ENCODE data around the gene UGT1A5.

Gene UGT1A5

DNA sequence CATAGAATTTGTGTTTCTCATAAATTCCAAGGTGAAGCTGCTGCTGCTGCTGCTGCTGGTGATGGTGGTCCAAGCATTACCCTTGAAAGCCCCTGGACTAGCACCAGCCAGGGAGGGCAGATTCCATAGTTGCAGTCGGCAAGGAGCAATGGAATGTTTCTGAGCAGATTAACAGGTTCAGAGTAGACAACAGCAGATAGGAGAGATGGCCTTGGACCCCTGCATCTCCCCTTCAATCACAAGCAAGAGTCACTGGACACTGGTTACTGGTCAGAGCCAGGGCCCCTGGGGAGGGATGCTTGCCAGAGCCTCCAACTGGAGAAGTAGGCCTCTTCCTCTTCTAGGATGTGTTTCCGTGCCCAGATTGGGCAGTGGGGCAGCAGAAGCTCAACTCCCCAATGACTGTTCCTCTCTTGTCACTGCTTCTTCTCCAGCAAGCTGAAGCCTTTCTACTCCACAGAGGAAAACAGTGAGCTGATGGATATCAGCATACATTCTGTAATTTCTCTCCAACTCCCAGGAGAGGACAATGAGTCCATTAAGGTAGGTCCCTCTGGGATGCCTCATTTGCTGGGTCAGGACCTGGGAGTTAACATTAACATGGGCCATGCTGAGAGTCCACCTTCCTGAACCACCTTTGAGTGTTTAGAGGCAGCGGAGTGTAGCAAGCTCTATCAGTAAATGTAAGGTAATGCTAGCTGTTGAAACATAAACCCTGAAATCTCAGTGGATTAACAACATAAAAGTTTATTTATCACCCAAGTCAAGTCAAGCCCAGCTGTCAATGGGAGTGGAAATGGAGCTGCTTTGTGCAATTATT lies 100.7 kb downstream of the UGT1A5 start:
- DNase-seq, result no peak

DNA sequence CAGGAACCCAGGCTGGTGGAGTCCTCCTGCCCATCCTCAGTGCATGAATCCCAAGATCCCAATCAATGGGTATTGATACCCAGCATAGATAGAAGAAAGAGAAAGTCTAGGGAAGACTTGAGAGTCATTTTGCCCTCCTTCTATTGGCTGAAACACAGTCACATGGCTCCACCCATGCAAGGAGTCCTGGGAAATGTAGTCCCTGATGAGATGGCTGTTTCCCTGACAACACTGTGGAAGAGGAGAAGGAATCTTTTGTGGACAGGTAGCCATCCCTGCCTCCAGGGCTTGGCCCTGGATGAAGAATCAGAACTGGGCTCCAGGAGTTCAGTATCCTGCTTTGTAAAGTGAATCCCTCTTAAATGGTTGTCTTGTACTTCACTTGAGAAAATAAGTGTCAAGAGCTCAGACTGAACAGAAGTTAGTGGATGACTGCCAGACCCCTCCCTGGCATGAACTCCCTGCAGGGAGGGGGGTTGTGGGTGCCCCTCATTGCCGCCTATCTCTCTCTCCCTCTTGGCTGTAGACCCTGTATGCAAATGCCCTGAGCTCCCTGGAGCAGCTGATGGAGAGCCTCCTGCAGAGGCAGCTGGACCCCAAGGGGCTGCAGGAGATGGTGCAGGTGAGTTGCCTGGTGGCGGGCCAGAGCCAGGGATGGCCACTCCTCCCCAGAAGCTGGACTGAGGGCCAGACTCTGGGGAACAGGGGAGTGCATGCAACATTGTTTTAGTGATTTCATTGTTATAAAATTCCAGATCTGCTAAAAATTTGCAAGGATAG lies 101.5 kb downstream of the UGT1A5 start:
- DNase-seq, result no peak

DNA sequence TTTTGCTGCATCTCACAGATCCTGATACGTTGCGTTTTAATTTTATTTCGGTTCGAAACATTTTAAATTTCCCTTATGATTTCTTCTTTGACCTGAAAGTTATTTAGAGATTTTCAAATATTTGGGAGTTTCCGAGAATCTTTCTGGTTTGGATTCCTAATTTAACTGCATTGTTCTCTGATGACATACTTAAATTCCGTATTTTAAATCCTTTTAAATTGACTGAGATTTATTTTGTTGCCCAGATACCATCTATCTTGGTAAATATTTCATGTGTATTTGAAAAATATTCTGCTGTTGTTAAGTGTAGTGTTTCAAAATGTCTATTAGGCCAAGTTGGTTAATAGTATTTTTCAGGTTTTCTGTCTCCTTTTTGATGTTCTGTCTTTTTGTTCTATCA lies 103.2 kb downstream of the UGT1A5 start:
- DNase-seq, result no peak

DNA sequence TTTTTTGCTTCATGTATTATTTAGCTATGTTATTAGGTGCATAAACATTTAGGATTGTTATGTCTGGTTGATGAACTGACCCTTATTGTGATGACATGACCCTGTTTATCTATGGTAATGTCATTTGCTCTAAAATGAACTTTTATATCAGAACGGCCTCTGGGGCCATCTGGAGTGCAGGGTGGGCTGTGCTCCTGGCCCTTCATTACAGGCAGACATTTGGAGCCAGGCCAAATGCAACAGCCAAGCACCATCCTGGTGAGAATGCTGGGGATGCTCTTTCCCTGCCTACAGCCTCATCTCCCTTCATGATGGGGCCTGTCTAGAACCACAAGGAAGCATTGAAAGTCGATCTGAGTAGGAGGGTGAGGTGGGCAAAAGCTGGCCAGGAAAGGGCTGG lies 103.6 kb downstream of the UGT1A5 start:
- no peak for DNase-seq

DNA sequence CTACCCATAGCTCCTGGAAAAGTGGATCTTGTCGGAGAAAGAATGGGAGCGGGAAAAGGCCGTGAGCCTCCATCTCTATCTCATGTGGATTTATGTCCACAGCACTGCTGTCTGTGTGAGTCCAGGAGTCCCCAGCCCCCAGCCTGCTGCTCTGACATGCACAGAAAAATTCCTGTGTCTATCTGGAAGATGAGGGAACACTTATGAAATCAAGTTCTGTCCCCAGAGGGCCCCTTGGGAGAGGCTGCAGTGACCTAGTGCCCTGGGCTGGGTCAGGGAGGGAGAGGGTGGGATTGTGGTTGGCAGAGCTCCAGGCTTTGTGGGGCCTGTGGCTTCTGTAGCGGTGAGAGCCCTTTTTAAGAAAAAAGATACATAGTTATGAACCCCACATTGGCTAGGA lies 104.1 kb downstream of the UGT1A5 start:
- no peak for DNase-seq

DNA sequence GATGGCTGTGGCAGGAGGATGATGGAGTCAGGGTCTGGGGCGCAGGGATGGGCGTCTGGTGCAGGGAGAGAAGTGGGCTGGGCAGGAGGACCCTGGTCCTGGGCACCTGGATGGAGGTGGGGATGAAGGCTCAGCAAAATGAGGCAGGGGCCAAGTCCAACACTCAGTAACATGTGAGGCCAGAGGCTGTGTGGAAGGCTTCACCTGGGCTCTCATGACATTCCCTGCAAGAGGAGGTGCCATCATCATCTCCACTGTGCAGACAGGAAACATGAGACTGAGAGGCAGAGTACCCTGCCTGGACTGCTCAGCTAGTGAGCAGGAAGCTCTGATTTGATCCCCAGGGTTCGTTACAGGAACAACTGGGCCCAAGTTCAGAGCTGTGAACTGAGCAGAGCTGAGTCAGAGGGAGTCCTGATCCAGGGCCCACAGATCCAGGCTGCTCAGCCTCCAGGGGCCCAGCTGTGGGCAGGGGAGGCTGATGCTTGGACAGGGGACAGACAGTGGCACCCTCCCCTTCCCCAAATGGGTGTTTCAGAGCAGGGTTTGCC lies 104.7 kb downstream of the UGT1A5 start:
- no peak for DNase-seq

DNA sequence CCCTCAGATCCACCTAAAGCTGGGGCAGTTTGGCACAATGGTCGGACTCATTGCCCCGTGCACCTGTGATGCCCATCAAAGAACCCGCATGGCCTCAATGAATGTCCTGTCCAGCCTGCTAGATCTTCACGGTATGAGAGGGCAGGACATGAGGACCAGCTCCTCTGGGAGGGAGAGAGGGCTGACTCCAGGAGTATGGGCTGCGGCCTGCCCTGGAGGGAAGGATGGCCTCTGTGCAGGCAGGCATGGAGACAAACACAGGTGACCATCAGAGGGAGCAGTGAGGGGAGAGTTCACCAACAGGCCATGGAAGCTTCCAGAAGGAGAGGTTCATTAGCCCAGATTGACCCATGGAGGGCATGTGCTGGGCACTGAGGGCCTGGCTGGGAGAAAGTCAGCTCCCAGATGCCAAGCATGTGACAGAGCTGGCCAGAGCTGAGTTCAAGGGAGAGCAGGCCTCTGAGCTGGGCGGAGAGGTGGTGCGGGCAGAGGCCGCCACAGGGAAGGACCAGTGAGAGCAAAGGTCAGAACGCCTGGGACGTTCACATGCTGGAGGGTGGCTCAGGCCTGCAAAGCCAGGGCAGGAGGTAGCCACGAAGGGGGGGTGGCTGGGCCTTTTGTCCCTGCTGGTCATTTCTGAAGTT lies 105.4 kb downstream of the UGT1A5 start:
- no peak for DNase-seq

DNA sequence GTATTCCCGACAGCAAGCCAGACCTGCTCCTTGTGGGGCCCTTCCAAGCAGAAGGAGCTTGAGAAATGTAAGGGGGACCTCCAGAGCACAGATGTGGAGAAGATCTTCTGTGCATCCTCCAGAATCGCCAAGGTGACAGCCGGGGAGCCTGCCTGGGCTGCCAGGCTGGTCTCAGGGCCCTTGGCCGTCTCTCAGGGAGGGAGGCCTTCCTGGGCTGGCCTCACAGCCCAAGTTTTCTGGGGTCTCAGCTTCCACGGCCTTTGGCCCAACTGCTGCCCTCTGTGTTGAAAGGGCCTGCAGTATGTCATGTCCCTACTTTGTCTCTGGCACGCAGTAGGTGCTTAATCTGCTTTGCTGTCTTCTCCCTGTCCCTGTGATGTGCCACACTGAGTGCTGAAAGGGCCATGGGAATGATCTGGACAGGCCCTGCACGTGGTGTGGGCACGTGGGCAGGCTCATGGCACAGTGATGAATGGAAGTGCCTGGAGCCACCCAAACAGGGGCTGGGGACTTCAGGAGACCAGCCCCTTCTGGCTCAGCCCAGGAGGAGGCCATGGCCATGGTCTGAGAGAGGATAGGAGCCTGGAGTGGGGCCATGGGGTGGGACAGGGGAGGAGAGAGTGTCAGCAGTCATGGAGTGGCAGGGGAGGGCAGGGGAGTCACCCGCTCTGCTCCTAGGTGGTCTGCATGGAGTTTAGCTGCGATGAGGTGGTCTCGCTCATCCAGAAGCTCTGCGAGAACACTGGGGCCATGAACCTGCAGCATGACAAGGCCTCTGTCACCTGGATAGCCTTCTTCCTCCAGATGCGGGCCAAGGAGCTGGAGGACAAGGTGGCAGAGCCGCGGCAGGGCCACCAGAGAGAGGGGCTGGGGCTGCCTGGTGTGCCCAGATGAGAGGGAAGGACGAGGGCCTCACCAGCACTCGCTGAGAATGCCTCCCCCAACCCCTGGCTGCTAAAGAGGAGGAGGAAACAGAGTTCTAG lies 106.2 kb downstream of the UGT1A5 start:
- no peak for DNase-seq

DNA sequence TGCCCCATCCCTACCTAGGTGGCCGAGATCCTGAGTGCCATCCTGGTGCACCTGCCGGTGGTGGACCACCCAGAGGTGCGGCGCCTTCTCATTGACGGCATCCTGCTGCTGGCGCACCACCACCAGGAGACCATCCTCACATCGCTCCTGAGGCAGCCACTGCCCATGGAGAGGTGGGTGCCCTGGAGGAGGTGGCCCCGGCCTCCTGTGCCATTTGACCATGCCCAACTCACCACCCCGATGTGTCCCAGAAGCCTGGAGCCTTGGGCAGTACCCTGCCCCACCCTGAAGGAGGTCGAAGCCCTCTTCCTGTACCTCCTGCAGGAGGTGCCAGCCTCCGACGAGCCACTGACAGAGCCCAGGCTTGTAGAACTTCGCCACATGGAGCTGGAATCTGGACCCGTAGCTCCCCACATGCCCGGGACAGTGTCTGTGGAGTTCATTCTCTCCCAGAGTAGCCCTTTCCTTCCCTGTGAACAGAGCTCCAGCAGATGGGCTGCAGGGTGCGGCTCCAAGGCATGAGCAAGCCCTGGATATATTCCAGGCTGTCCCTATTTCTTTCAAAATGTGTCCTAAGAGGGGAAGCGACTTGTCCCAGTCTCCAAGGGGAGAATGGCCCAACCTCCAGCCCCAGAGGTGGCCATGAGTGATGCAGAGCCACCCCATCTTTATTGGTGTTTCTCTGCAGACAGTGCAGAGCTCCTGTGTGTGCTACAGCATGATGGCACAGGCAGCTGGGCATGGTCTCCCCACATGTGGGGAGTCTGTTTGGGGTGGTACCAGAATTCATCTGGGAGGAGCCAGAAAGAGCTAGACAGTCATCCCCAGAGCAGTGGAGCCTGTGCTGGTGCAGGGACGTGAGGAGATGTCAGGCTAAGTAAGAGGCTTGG lies 107.4 kb downstream of the UGT1A5 start:
- no peak for DNase-seq

DNA sequence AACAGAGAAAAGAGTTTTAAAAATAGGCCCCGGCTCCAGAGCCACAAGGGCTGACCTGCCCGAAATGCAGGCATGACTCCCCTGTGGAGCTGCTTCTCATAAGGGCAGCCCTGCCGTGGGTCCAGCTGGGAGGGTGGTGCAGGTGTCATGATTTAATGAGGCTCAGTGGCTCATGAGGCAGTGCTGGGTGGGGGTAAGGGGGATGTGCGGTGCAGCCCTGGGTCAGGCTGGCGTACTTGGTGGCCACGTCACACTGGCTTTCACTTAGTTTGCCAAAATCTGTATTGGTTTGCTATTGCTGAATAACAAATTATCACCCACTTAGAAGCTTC lies 108.0 kb downstream of the UGT1A5 start:
- no peak for DNase-seq

DNA sequence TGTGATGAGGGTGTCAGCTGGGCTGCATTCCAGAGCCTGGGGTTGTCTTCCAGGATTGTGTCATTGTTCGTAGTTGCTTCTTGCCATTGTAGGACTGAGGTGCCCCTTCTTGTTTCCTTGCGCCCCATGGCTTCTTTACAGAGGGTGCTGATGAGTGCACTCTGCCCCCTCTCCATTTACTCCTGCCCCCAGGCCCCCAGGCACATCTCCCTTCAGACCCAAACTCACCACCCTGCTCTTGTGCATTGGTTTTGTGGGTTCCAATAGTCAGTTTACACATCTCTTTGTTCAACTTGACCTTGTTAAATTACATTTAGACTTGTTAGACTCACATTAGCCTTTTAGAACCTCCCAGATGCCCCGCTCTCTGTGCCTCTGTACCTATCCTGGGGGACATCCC lies 108.5 kb downstream of the UGT1A5 start:
- no peak for DNase-seq

DNA sequence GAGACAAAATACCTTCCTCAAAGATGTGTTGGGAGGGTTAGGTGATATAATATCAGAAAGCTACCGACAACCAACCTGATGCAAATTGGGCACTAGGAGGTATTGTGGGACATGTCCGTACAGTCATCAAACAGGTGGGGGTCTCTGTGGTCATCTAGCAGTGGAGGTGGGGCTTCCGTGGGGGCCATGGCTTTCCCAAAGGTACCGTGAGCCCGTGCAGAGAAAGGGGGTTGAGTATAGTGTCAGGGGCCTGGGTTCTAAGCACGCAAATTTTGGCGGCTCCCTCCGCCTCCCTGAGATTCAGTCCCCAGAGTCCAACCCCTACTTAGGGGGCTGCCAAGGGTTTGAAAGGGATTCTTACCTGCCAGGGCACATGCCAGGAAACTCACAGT lies 109.0 kb downstream of the UGT1A5 start:
- no peak for DNase-seq

DNA sequence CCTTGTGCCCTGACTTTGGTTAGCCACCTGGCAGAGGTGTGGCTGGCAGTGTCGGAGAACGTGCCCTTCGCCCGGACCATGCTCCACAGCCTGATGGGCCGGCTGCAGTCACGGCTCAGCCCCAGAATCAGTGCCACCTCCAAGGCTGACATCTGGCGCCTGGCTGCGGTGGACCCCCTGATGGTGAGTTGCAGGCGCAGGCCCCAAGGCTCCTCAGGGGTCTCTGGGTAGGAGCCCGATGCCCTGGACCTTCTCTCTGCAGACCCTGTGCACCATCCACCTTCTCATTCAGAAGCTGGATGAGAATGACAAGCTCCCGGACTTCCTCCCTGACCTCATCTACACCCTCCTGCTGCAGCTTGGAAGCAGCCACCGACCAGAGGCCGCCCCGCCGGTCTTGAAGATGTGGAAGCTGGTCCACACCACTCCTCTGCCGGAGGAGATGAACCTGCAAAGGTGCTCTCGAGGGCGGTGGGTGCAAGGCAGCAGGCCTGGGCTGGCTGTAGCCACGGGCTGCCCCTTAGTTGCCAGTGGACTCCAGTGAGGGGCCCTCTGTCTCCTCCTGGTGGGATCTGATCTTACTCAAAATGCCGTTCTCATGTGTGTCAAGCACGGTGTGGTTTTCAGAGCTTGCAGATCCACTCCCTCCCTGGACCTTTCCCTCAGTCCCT lies 109.5 kb downstream of the UGT1A5 start:
- no peak for DNase-seq
